ENCODE data around the gene ATP6V0A4.

GRCh38 chr7:138656952-138657351, 141.0 kb downstream of the ATP6V0A4 start:
- TF ChIP-seq CTCF (conservative IDR thresholded peaks at IDR 0.05 in 1 of 2, IDR thresholded peaks at IDR 0.05 in 1 of 2; ENCODE audit: low read depth in 1 of 2, low read length in 2 of 2) (no peak), EZH2 (IDR thresholded peaks at IDR 0.05; ENCODE audit: low read length, missing control alignments) (no peak)

All from fibroblast of lung (primary cell).